ENCODE measurements around the gene PCK1. TPM values are rescaled to one million over a fixed set of nuclear protein-coding genes. Genes with fewer than 3 reads are reported as not detected.

PCK1 gene
- total and polyA plus RNA-seq, 2 donors (not counting 3 experiments of a cell fraction or from before 2014, with no cell fraction given), result not detected

GRCh38 chr20:57582029-57582378 lies 21.1 kb downstream of the PCK1 start:
- H3K4me2 ChIP-seq (ENCODE audit: insufficient read depth, low read length), result no peak overlapping the region

GRCh38 chr20:57582432-57583288 lies 21.8 kb downstream of the PCK1 start:
- H3K4me1 ChIP-seq (ENCODE audit: control insufficient read depth, extremely low read depth, insufficient read depth, low read length), result no peaks in the 10 kb centered on the region
- ChIA-PET CTCF (interaction anchor here (0.6 to 1.6 kb wide), 8 partner anchors 10 to 876 kb away, joined by 3 to 5 read pairs (median 3); no protein-coding TSS in a partner anchor), POLR2A (no interaction called here)
- H4K20me1 ChIP-seq (replicated peaks; ENCODE audit: control insufficient read depth, extremely low read depth, insufficient read depth, low read length), result no peaks in the 10 kb centered on the region
- no peak for TF ChIP-seq FOS (IDR thresholded peaks at IDR 0.05; ENCODE audit: borderline replicate concordance, insufficient read depth, low read length)
- peak; percentile 26 to 60 for TF ChIP-seq CTCF (IDR thresholded peaks at IDR 0.05; ENCODE audit: extremely low read depth in 1 of 2, insufficient read depth in 1 of 2, low read depth in 1 of 2, low read length in 2 of 2)
- intact Hi-C loops (cut with micrococcal nuclease), result loop anchor here (1.0 kb wide), 1 partner anchor 16 kb away; no protein-coding TSS in a partner anchor
- no peak overlapping the region for H3K9ac ChIP-seq (replicated peaks; ENCODE audit: extremely low read depth, insufficient read depth, low read length)
- H3K9me3 ChIP-seq (replicated peaks; ENCODE audit: control insufficient read depth, insufficient read depth, low read length), result no peaks in the 10 kb centered on the region
- H3K9me1 ChIP-seq (replicated peaks; ENCODE audit: control insufficient read depth, extremely low read depth, insufficient read depth, low read length), result no peaks in the 10 kb centered on the region
- no peaks in the 10 kb centered on the region for H3K79me2 ChIP-seq (ENCODE audit: control insufficient read depth, insufficient read depth, low read length)
- FAIRE-seq (no peak), DNase-seq (ENCODE audit: low read depth, low spot score) (peak; percentile 86)
- peaks cover 4 to 7% of the 10 kb centered on the region in 2 experiments for H3K27me3 ChIP-seq (ENCODE audit: control insufficient read depth in 2 of 2, insufficient read depth in 2 of 2, low read length in 2 of 2)
- H3K27ac ChIP-seq (ENCODE audit: insufficient read depth, low read depth, low read length), result no peak overlapping the region
- dilution Hi-C loops (cut with MboI; ENCODE audit: extremely low pct_ligation_motif_present, low sequenced_read_pairs), result no loop called here
- H3K4me2 ChIP-seq (ENCODE audit: insufficient read depth, low read length), result no peak overlapping the region
- BruUV-seq (replicated peaks), result no TSS peak
- H3K36me3 ChIP-seq (ENCODE audit: control insufficient read depth in 2 of 2, extremely low read depth in 1 of 2, insufficient read depth in 2 of 2, low read length in 2 of 2), result no peaks in the 10 kb centered on the region
- H2AFZ ChIP-seq (ENCODE audit: low read depth, low read length), result no peak overlapping the region
- H3K4me3 ChIP-seq (replicated peaks in 1 of 3; ENCODE audit: insufficient read depth in 1 of 3, low read depth in 1 of 3, low read length in 3 of 3), result no peak overlapping the region

More at GRCh38 chr20:57582029-57582378, 21.1 kb downstream of the PCK1 start:
- H4K20me1 ChIP-seq (replicated peaks; ENCODE audit: control insufficient read depth, extremely low read depth, insufficient read depth, low read length), result no peaks in the 10 kb centered on the region
- H3K36me3 ChIP-seq (ENCODE audit: control insufficient read depth in 2 of 2, extremely low read depth in 1 of 2, insufficient read depth in 2 of 2, low read length in 2 of 2), result no peaks in the 10 kb centered on the region
- H3K27ac ChIP-seq (ENCODE audit: insufficient read depth, low read depth, low read length), result no peak overlapping the region
- H3K27me3 ChIP-seq (ENCODE audit: control insufficient read depth in 2 of 2, insufficient read depth in 2 of 2, low read length in 2 of 2), result peaks cover 4 to 7% of the 10 kb centered on the region in 2 experiments
- no peaks in the 10 kb centered on the region for H3K79me2 ChIP-seq (ENCODE audit: control insufficient read depth, insufficient read depth, low read length)
- dilution Hi-C loops (cut with MboI; ENCODE audit: extremely low pct_ligation_motif_present, low sequenced_read_pairs) (no loop called here), intact Hi-C loops (cut with micrococcal nuclease) (loop anchor here (1.0 kb wide), 1 partner anchor 16 kb away; no protein-coding TSS in a partner anchor)
- H2AFZ ChIP-seq (ENCODE audit: low read depth, low read length), result no peak overlapping the region
- H3K9me1 ChIP-seq (replicated peaks; ENCODE audit: control insufficient read depth, extremely low read depth, insufficient read depth, low read length), result no peaks in the 10 kb centered on the region
- H3K9me3 ChIP-seq (replicated peaks; ENCODE audit: control insufficient read depth, insufficient read depth, low read length), result no peaks in the 10 kb centered on the region
- H3K4me1 ChIP-seq (ENCODE audit: control insufficient read depth, extremely low read depth, insufficient read depth, low read length), result no peaks in the 10 kb centered on the region
- TF ChIP-seq MYC (IDR thresholded peaks at IDR 0.05; ENCODE audit: low read depth, low read length) (no peak), FOS (IDR thresholded peaks at IDR 0.05; ENCODE audit: borderline replicate concordance, insufficient read depth, low read length) (no peak), EZH2 (IDR thresholded peaks at IDR 0.05; ENCODE audit: borderline replicate concordance, low read depth, low read length, severe bottlenecking) (no peak), JUN (IDR thresholded peaks at IDR 0.05; ENCODE audit: borderline replicate concordance, insufficient read depth, insufficient read length, low read depth) (no peak), GATA2 (IDR thresholded peaks at IDR 0.05; ENCODE audit: insufficient read depth, insufficient read length, low read depth, low read length) (no peak)
- DNase-seq (ENCODE audit: low read depth, low spot score) (no peak), FAIRE-seq (no peak)
- no TSS peak for BruUV-seq (replicated peaks)
- H3K9ac ChIP-seq (replicated peaks; ENCODE audit: extremely low read depth, insufficient read depth, low read length), result no peak overlapping the region
- CTCF ChIA-PET, result interaction anchor here (0.6 to 1.6 kb wide), 7 partner anchors 9 to 876 kb away, joined by 3 to 5 read pairs (median 3); no protein-coding TSS in a partner anchor
- H3K4me3 ChIP-seq (replicated peaks in 1 of 3; ENCODE audit: insufficient read depth in 1 of 3, low read depth in 1 of 3, low read length in 3 of 3), result no peak overlapping the region
- POLR2A ChIA-PET, result no interaction called here

All from endothelial cell of umbilical vein (primary cell).